ENCODE results near the gene CBX8.
A peak's percentile ranks its signal among the peaks of the same experiment; 100 is the strongest.

The CBX8 gene

GRCh38 chr17:79818026-79818758 is 21.3 kb upstream of the CBX8 start:
- peak; percentile 57 for DNase-seq

GRCh38 chr17:79815836-79816461 is 19.1 kb upstream of the CBX8 start:
- no peak for DNase-seq

GRCh38 chr17:79814974-79815835 is 18.3 kb upstream of the CBX8 start:
- no peak for DNase-seq

GRCh38 chr17:79814127-79814973 is 17.5 kb upstream of the CBX8 start:
- DNase-seq, result no peak

GRCh38 chr17:79813297-79814126 is 16.6 kb upstream of the CBX8 start:
- no peak for DNase-seq

- DNase-seq, result no peak
These were observed 15.7 kb upstream of the CBX8 start for GRCh38 chr17:79812353-79813258.

- peak; percentile 54 for DNase-seq
These were observed 15.0 kb upstream of the CBX8 start for GRCh38 chr17:79811868-79812352.

- DNase-seq, result peak; percentile 75
These were observed 14.4 kb upstream of the CBX8 start for GRCh38 chr17:79811011-79811867.

GRCh38 chr17:79810130-79811010 is 13.5 kb upstream of the CBX8 start:
- peak; percentile 91 for DNase-seq

- no peak for DNase-seq
These were observed 12.8 kb upstream of the CBX8 start for GRCh38 chr17:79809530-79810129.

- peak; percentile 44 for DNase-seq
These were observed 12.1 kb upstream of the CBX8 start for GRCh38 chr17:79808763-79809529.

- DNase-seq, result no peak
These were observed 10.2 kb upstream of the CBX8 start for GRCh38 chr17:79806863-79807720.

GRCh38 chr17:79806446-79806760 is 9.5 kb upstream of the CBX8 start:
- no peak for DNase-seq

- no peak for DNase-seq
These were observed 8.2 kb upstream of the CBX8 start for GRCh38 chr17:79804856-79805696.
